Breast epithelium (tissue), 4 donors: ENCODE measurements around the gene MX2. TPM values are rescaled to one million over a fixed set of nuclear protein-coding genes. Genes with fewer than 3 reads are reported as not detected.
A peak's percentile ranks its signal among the peaks of the same experiment; 100 is the strongest.

Experiments used
- DNase-seq, 2 donors: peaks; one replicate each; pipeline ENCODE4 v3.0.0-alpha.2; 2019; ENCODE audit warnings: low spot score in 2 of 2
- H3K27ac ChIP-seq, 2 donors: fragments of 200-600 bp; sonication (generic) in 1 of 2; one replicate each; pipeline ENCODE4 v1.5.1; 2016 to 2019; ENCODE audit warnings: mild to moderate bottlenecking in 1 of 2
- H3K27me3 ChIP-seq, 2 donors: fragments of 200-600 bp; sonication (generic) in 1 of 2; one replicate each; pipeline versions ENCODE4 v1.5.1 to v1.6.0; 2017 to 2019; ENCODE audit warnings: control low read depth in 1 of 2, mild to moderate bottlenecking in 1 of 2
- H3K36me3 ChIP-seq: fragments of 200-600 bp; one replicate; pipeline ENCODE4 v1.5.1; 2019
- H3K4me1 ChIP-seq, 2 donors: fragments of 200-600 bp; sonication (generic); one replicate each; pipeline ENCODE4 v1.5.1; 2016 to 2019; ENCODE audit warnings: control low read depth in 1 of 2
- H3K4me3 ChIP-seq, 3 donors: fragments of 200-600 bp; sonication (generic); 1 replicate in 2 of 3; 2 replicates in 1 of 3; pipeline ENCODE4 v1.5.1; 2016 to 2019; ENCODE audit warnings: mild to moderate bottlenecking in 3 of 3, moderate library complexity in 2 of 3
- H3K9me3 ChIP-seq, 2 donors: fragments of 200-600 bp; sonication (generic) in 1 of 2; one replicate each; pipeline ENCODE4 v1.5.1; 2016 to 2019; ENCODE audit warnings: control low read depth in 1 of 2
- POLR2A ChIP-seq: fragments of 450-650 bp; IDR thresholded peaks from one replicate; pipeline ENCODE4 v1.6.1; 2016; ENCODE audit warnings: antibody characterized with exemption, mild to moderate bottlenecking, moderate library complexity
- POLR2AphosphoS5 ChIP-seq, 3 donors: sonication (generic); formaldehyde crosslinking; IDR thresholded peaks; one replicate each; pipeline ENCODE4 v1.6.1; 2017; ENCODE audit warnings: antibody characterized with exemption in 3 of 3
- intact Hi-C: fragments of 100-400 bp; cut with DNase I; formaldehyde crosslinking; loops from one replicate; pipeline ENCODE4 v1.15.1; 2023; ENCODE audit warnings: low total_unique reads
- total RNA-seq, 3 donors: library from RNA; depleted of rRNA; stranded (reverse); fragments of >200 nt; gene quantifications; one replicate each; pipeline ENCODE4 v1.1.0, GENCODE V29; 2016
- TF ChIP-seq, protein P1 (sequence below), 3 donors: fragments of 450-650 bp; IDR thresholded peaks; one replicate each; pipeline ENCODE4 v1.5.1; 2016 to 2017; ENCODE audit warnings: antibody characterized with exemption in 3 of 3, mild to moderate bottlenecking in 3 of 3, moderate library complexity in 3 of 3

The MX2 gene
- total RNA-seq, 3 donors from 2014 or later, result 8.9 to 31.5 (median 29.4) TPM

DNA sequence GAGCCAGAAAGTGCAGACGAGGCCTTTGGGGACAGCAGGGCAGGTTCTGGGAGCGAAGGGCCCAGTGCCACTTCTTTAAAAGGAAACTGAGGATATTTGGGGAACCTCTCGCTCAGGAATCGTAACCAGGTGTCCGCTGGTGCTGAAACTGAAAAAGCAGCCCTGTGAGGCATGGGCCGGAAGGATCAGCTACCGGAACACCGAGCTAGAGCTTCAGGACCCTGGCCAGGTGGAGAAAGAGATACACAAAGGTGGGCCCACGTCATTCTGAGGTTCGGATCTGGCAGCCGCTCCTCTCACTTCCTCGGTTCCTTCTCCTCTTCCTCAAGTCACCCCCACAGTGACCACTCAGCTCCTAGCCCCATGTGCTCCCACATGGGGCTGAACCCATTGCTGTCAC, 18.1 kb downstream of the MX2 start:
- Histone ChIP-seq H3K27me3 (no peaks in the 10 kb centered on the region), H3K27ac (no peak overlapping the region), H3K9me3 (no peaks in the 10 kb centered on the region), H3K4me3 (no peak overlapping the region), H3K36me3 (no peaks in the 10 kb centered on the region), H3K4me1 (no peaks in the 10 kb centered on the region)
- TF ChIP-seq POLR2A (no peak), POLR2AphosphoS5 (IDR thresholded peaks at IDR 0.05) (no peak)
- TF ChIP-seq, protein P1, sequence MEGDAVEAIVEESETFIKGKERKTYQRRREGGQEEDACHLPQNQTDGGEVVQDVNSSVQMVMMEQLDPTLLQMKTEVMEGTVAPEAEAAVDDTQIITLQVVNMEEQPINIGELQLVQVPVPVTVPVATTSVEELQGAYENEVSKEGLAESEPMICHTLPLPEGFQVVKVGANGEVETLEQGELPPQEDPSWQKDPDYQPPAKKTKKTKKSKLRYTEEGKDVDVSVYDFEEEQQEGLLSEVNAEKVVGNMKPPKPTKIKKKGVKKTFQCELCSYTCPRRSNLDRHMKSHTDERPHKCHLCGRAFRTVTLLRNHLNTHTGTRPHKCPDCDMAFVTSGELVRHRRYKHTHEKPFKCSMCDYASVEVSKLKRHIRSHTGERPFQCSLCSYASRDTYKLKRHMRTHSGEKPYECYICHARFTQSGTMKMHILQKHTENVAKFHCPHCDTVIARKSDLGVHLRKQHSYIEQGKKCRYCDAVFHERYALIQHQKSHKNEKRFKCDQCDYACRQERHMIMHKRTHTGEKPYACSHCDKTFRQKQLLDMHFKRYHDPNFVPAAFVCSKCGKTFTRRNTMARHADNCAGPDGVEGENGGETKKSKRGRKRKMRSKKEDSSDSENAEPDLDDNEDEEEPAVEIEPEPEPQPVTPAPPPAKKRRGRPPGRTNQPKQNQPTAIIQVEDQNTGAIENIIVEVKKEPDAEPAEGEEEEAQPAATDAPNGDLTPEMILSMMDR (IDR thresholded peaks at IDR 0.05), result no peak
- intact Hi-C loops, result loop anchor here (10.0 kb wide), 1 partner anchor 555 kb away; no protein-coding TSS in a partner anchor
- DNase-seq, result peak in 1 of 2 donors; percentile 20

DNA sequence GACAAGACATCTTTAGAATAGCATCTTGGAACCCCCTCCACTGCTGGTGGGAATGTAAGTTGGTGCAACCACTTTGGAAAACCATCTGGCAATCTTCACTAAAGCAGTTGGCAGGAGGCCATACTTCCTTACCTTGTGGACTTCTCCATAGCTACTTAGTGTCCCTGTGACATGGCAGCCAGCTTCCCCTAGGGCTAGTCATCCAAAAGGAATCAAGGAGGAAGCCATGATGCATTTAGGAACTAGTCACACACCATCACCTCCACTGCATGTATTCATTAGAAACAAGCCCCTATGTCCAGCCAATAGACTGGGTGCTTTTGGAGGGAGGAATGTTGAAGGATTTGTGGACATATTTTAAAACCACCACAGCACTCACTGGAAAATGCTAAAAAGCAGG, 19.9 kb downstream of the MX2 start:
- intact Hi-C loops, result loop anchor here (10.0 kb wide), 1 partner anchor 557 kb away; no protein-coding TSS in a partner anchor
- H3K27me3 ChIP-seq, result no peaks in the 10 kb centered on the region
- DNase-seq, result no peak
- no peaks in the 10 kb centered on the region for H3K36me3 ChIP-seq
- no peak overlapping the region for H3K4me3 ChIP-seq
- no peak overlapping the region for H3K27ac ChIP-seq
- no peaks in the 10 kb centered on the region for H3K9me3 ChIP-seq
- TF ChIP-seq POLR2A, result no peak
- peaks cover 0 to 4% of the 10 kb centered on the region in 2 donors for H3K4me1 ChIP-seq

DNA sequence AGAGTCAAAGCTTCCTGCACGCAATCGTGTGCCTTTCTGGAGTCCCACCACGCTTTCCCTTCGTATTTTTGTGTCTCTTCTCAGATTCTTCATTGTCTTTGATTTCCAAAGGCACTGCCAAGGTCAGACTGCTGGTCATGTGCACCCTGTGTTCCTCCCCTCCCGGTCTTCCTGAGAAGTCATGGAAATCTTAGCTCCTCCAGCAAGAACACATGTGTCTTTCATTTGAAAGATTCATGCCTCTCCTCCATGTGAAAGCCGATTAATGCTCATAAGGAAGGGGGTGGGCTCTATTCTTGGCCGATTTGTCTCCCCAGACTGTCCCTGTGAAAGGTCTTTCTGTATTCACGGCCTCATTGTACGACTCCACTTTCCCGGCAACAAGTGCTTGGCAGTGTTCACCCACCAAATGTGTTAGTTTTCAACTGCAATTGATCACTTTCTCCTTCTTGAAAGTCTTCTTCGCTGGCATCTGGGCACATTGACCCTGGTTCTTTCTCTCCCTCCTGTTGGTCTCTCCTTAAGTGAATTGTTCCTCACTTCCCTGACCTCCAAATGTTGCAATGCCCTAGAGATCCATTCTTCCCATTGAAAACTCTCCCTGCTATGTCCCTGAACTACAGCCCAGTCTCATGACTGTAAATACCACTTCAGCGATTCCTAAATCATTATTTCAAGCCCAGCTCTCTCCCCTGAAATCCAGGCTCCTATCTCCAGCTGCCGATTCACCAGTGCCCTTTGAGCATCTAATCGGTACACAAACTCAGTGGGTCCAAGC, 25.4 kb downstream of the MX2 start:
- TF ChIP-seq POLR2A (no peak), POLR2AphosphoS5 (IDR thresholded peaks at IDR 0.05) (no peak)
- TF ChIP-seq, protein P1 (IDR thresholded peaks at IDR 0.05), result no peak
- DNase-seq, result peak in 1 of 2 donors; percentile 28
- Histone ChIP-seq H3K27me3 (no peaks in the 10 kb centered on the region), H3K36me3 (no peaks in the 10 kb centered on the region), H3K4me1 (peaks cover 0 to 4% of the 10 kb centered on the region in 2 donors), H3K9me3 (no peaks in the 10 kb centered on the region), H3K4me3 (no peak overlapping the region), H3K27ac (peak overlapping the region; percentile 72 to 89)
- intact Hi-C loops, result loop anchor here (10.0 kb wide), 1 partner anchor 562 kb away; no protein-coding TSS in a partner anchor

DNA sequence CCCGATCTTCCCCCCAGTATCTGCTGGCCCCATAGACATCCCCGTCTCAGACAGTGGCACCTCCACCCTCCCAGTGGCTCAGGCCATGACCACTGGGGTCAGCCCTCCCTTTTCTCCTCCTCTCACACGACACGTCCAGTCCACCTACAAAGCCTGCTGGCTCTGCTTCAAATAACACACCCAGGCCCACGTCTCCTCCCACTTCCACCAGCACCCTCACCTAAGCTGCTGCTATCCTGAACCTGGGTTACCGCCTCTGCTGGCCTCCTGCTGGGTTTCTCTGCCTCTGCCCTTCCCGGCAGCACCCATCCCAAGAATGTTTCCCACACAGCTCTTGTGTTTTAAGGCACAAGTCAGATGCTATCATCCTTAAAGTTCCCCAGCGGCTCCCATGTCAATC, 26.0 kb downstream of the MX2 start:
- intact Hi-C loops, result loop anchor here (10.0 kb wide), 1 partner anchor 563 kb away; no protein-coding TSS in a partner anchor
- H3K27ac ChIP-seq, result peak overlapping the region; percentile 72 to 89
- no peaks in the 10 kb centered on the region for H3K27me3 ChIP-seq
- H3K9me3 ChIP-seq, result no peaks in the 10 kb centered on the region
- H3K4me1 ChIP-seq, result peaks cover 0 to 4% of the 10 kb centered on the region in 2 donors
- H3K36me3 ChIP-seq, result no peaks in the 10 kb centered on the region
- no peak overlapping the region for H3K4me3 ChIP-seq
- TF ChIP-seq POLR2A (no peak), POLR2AphosphoS5 (IDR thresholded peaks at IDR 0.05) (no peak)
- TF ChIP-seq, protein P1 (IDR thresholded peaks at IDR 0.05), result no peak
- peak in 1 of 2 donors; percentile 15 for DNase-seq

DNA sequence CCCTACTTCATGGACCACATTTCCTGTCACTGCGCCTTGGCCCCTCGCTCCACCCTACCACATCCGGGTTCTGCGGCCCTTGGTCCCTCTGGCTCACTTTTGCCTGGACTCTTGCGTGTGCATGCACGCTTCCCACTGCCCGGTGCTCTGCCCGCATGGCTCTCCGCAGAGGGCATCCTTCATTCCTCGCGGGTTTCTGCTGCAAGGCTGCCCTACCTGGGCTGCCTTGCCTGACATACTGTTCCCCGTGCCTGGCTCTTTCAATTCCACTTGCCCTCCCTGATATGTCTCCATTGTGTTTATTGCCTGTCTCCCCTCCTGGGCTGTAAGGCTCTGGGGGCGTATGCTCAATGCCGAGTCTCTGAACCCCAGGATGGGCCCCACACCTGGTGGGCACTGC, 26.4 kb downstream of the MX2 start:
- Histone ChIP-seq H3K9me3 (no peaks in the 10 kb centered on the region), H3K4me3 (no peak overlapping the region), H3K4me1 (peaks cover 0 to 4% of the 10 kb centered on the region in 2 donors), H3K27ac (peak overlapping the region; percentile 72 to 89), H3K36me3 (no peaks in the 10 kb centered on the region), H3K27me3 (no peaks in the 10 kb centered on the region)
- intact Hi-C loops, result loop anchor here (10.0 kb wide), 1 partner anchor 563 kb away; no protein-coding TSS in a partner anchor
- TF ChIP-seq POLR2A, result no peak
- TF ChIP-seq, protein P1 (IDR thresholded peaks at IDR 0.05), result no peak
- TF ChIP-seq POLR2AphosphoS5 (IDR thresholded peaks at IDR 0.05), result no peak
- DNase-seq, result no peak
